Stromal cell of bone marrow (primary cell): ENCODE results near the gene TSC22D4.

ENCODE experiments used
- DNase-seq: peaks from one replicate; pipeline ENCODE4 v3.0.0-alpha.2; 2012; ENCODE audit warnings: low read depth

Gene TSC22D4

DNA sequence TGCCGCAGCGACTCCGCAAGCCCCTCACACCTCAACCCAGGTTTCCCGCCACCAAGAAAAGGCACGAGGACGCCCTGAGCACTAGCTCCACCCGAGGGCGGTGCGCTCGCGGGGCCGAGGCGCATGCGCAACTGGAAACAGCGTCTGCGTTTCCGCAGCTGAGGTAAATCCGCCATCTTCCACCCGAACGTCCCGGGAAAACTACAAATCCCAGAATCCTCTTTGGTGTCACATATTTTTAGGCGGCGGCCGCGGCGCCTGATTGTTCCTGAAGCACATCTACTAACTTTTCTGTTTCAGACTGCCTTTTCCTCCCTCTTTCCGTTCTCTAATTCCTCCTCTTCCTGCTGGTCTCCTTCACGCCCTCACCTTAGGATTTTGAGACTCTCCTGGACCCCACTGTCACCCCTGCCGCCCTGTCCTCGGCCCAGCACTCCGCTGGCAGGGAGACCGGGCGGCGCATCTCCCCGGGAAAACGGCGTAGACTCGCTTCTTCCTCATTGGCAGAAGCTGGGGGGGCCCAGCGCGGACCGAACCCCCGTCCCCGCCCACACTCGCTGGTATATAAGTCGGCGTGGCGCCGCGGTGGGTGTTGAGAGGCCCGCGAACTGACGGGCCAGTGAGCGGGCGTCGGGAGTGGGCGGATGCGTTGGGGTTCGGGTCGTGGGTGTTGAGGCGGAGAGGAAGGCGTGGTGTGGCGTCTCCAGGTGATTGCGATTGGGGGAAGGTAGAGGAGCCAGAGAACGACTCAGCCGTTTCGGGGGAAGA is 50.6 kb downstream of the TSC22D4 start, which contains the start of gene ZCWPW1:
Gene ZCWPW1 (minus strand): TSS at position 505 of the 768 bp plus-strand sequence. CDS start 8,054 bp downstream, outside the sequence.
- DNase-seq = peak; percentile 95

DNA sequence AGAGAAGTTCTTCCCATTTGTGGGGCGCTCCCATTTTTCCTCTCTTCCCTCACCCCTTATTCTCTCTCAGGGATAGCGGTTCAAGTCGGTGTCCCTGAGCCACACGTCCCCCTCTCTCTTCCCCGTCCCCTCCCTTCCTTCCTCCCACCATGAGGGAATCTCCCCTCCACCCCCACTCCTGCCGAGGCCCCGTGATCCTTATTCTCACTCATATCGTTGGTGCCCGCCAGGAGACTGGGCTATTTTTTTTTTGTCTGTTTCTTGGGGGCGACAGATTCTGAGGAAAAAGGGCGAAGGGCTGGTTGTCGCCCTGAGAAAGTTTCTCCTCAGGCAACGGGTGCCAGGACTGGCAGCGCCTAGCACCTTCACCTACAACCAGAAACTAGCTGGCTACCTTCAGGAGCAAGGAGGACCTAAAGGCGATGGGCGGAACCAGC is 51.2 kb downstream of the TSC22D4 start:
- DNase-seq = no peak

GRCh38 chr7:100426516-100426915 is 52.5 kb downstream of the TSC22D4 start:
- no peak for DNase-seq

- DNase-seq = no peak
Observed at GRCh38 chr7:100425347-100425746, 53.7 kb downstream of the TSC22D4 start.

- DNase-seq = no peak
Observed at GRCh38 chr7:100423315-100423714, 55.7 kb downstream of the TSC22D4 start.

DNA sequence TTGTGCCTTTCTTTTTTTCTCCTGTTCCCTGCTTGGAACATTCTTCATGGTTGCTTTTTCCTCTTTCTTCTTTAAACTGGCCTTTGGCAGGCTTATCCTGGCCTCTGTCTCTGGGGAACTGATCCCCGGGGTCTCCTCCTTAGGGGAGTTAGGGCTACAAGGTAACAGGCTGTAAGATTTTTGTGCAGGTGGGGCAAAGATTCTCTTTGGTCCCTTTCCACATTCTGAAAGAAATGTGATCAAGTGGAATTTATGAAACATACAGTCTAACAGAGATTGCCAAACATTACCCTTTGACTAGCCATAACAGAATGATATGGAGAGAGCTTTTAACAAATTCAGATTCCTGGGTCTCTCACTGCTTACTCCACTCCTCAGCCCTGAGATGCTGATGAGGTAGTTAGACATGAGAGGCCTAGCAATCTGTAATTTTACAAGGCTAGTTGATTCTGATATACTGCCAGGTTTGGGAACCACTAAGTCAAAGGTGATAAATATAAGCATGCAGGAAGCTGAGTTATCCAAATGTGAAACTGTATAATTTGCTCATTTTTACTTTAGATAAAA is 59.3 kb downstream of the TSC22D4 start:
- DNase-seq = no peak

- DNase-seq = no peak
Observed at GRCh38 chr7:100418930-100419659, 59.9 kb downstream of the TSC22D4 start.
